HepG2 (cell line): Measurements from ENCODE around the gene BRIP1. TPM values are rescaled to one million over a fixed set of nuclear protein-coding genes. Genes with fewer than 3 reads are reported as not detected.
"Not testable (repeated sequence)": the region's sequence is repeated elsewhere in the genome, so short reads cannot be mapped to it uniquely, and the experiment has no call there.

ENCODE experiments used
- ATAC-seq: fragments of 200-7000 bp; cut with Tn5 transposase; 3 replicates; pipeline ENCODE4 v1.9.1; 2020; ENCODE audit warnings: mild to moderate bottlenecking, moderate library complexity
- BruUV-seq: library from RNA; stranded (reverse); fragments of 400-500 nt; replicated peaks from 2 replicates; lab custom pipeline; 2021; lab: Mats Ljungman, UMichigan
- CTCF ChIA-PET: fragments of 300-600 bp; formaldehyde crosslinking; extraction: SDS; loops from one replicate; lab custom pipeline; 2021; ENCODE audit warnings: low total read pairs, inconsistent platforms, low intra/inter-chr PET ratio; lab: Yijun Ruan, JAX
- POLR2A ChIA-PET: fragments of 350-600 bp; sonication (Branson Sonifier 250); formaldehyde crosslinking; loops from one replicate; lab custom pipeline; 2020; ENCODE audit warnings: antibody characterized with exemption, inconsistent platforms; lab: Yijun Ruan, JAX
- DNase-seq: peaks from one replicate; pipeline ENCODE4 v3.0.0-alpha.2; 2015; ENCODE audit warnings: low spot score
- FAIRE-seq: peaks from 3 replicates; lab custom pipeline; 2011; peaks lifted over from hg19 to GRCh38; lab: Jason Lieb, UNC
- H2AFZ ChIP-seq: one replicate; pipeline ENCODE4 v1.6.1; 2011; ENCODE audit warnings: low read length, inconsistent platforms
- H3K27ac ChIP-seq: fragments of 300-600 bp; 3 replicates; pipeline ENCODE4 v1.8.0; 2011; ENCODE audit warnings: mixed run types, mild to moderate bottlenecking, mixed read lengths, low read length, inconsistent platforms; ENCODE audit not compliant: insufficient read depth; ENCODE audit errors: extremely low read length
- H3K27me3 ChIP-seq, 2 experiments: fragments of 200-600 bp in 1 of 2; 2 replicates in 1 of 2; 3 replicates in 1 of 2; pipeline versions ENCODE4 v1.6.0 to v1.8.0; 2011; ENCODE audit warnings: low read length in 2 of 2, mild to moderate bottlenecking in 2 of 2, moderate library complexity in 2 of 2, inconsistent platforms in 1 of 2; ENCODE audit not compliant: insufficient read depth in 2 of 2, control insufficient read depth in 1 of 2
- H3K36me3 ChIP-seq, 2 experiments: fragments of 200-600 bp in 1 of 2; replicated peaks in 1 of 2; 2 replicates in 1 of 2; 3 replicates in 1 of 2; pipeline versions ENCODE4 v1.5.1 to v1.8.0; 2011; ENCODE audit warnings: low read length in 2 of 2, inconsistent platforms in 1 of 2; ENCODE audit not compliant: insufficient read depth in 2 of 2, control insufficient read depth in 1 of 2
- H3K4me1 ChIP-seq: 2 replicates; pipeline ENCODE4 v1.5.1; 2012; ENCODE audit warnings: low read length, inconsistent platforms; ENCODE audit not compliant: insufficient read depth
- H3K4me2 ChIP-seq: 2 replicates; pipeline ENCODE4 v1.6.0; 2011; ENCODE audit warnings: low read depth, low read length, inconsistent platforms
- H3K4me3 ChIP-seq, 3 experiments: fragments of 200-600 bp in 1 of 3; sonication (generic), shearing (Covaris generic) in 1 of 3; replicated peaks in 1 of 3; 2 replicates each; pipeline ENCODE4 v1.5.1; 2011 to 2016; ENCODE audit warnings: low read length in 3 of 3, inconsistent platforms in 2 of 3, low read depth in 2 of 3, mild to moderate bottlenecking in 2 of 3, control low read depth in 1 of 3, mixed read lengths in 1 of 3; ENCODE audit not compliant: insufficient read depth in 1 of 3
- H3K79me2 ChIP-seq: one replicate; pipeline ENCODE4 v1.6.1; 2011; ENCODE audit warnings: low read length, inconsistent platforms; ENCODE audit not compliant: insufficient read depth
- H3K9ac ChIP-seq: 2 replicates; pipeline ENCODE4 v1.6.0; 2011; ENCODE audit warnings: mild to moderate bottlenecking, low read depth, low read length, inconsistent platforms; ENCODE audit not compliant: insufficient read depth
- H3K9me3 ChIP-seq: 2 replicates; pipeline ENCODE4 v1.5.1; 2012; ENCODE audit warnings: mild to moderate bottlenecking, low read length
- H4K20me1 ChIP-seq: 2 replicates; pipeline ENCODE4 v1.6.0; 2011; ENCODE audit warnings: inconsistent platforms, mild to moderate bottlenecking, low read length, moderate library complexity; ENCODE audit not compliant: insufficient read depth
- CREM ChIP-seq, 2 experiments: sonication (generic) in 1 of 2; formaldehyde crosslinking in 1 of 2; IDR thresholded peaks; 2 replicates each; pipeline versions ENCODE4 v1.4.0 to v1.6.1; 2016 to 2020; ENCODE audit warnings: antibody characterized with exemption in 1 of 2, mild to moderate bottlenecking in 1 of 2, missing genetic modification reagents in 1 of 2
- WGBS: methylation state at CpG from one replicate; pipeline ENCODE4 v1.1.6; 2017; ENCODE audit warnings: low lambda C conversion rate; 5-methylcytosine and 5-hydroxymethylcytosine counted together
- in situ Hi-C: cut with HindIII; loops from 2 replicates; pipeline ENCODE4 v1.10.0; 2017; ENCODE audit warnings: low pct_unique_long_range_greater_than_20kb; ENCODE audit not compliant: extremely low pct_ligation_motif_present
- intact Hi-C: fragments of 100-400 bp; cut with micrococcal nuclease; formaldehyde crosslinking; loops from one replicate; pipeline ENCODE4 v1.10.0; 2022; ENCODE audit not compliant: unreplicated experiment
- polyA plus RNA-seq, 8 experiments: library from polyadenylated mRNA; depleted of rRNA in 3 of 8; stranded (reverse) in 7 of 8; unstranded in 1 of 8; fragments of >200 nt; fragmentation: Illumina TruSeq in 4 of 8; extraction: Trizol in 4 of 8; gene quantifications; 2 replicates each; pipeline versions ENCODE4 v1.2.1 to v1.2.3, GENCODE V29; 2011 to 2016; ENCODE audit warnings: low read depth in 4 of 8, missing spikeins in 1 of 8, mixed read lengths in 1 of 8; ENCODE audit not compliant: insufficient read depth in 1 of 8
- total RNA-seq, 5 experiments: library from RNA; depleted of rRNA; stranded (reverse); fragments of >200 nt; fragmentation: Illumina TruSeq; extraction: Trizol; gene quantifications; 2 replicates each; pipeline ENCODE4 v1.2.3, GENCODE V29; 2016; ENCODE audit warnings: low read depth in 1 of 5
- TF ChIP-seq, protein P1 (sequence below): sonication (generic); formaldehyde crosslinking; IDR thresholded peaks from 2 replicates; pipeline ENCODE4 v1.4.0; 2020; ENCODE audit warnings: missing genetic modification reagents

Gene BRIP1
- total and polyA plus RNA-seq, 2 of the 13 experiments (the other 11 are each of a cell fraction or from before 2014, with no cell fraction given), result 3.8 to 27.7 TPM

- H3K4me2 ChIP-seq, result no peak overlapping the region
- no peaks in the 10 kb centered on the region for H3K9me3 ChIP-seq
- 71% methylated on average over 1 of the region's 1 CpG for WGBS
- CTCF ChIA-PET, result no interaction called here
- no peak overlapping the region for H3K27ac ChIP-seq
- BruUV-seq, result no TSS peak
- H3K36me3 ChIP-seq, result no peaks in the 10 kb centered on the region; a peak in 1 of 5 replicates
- in situ Hi-C loops (no loop called here), intact Hi-C loops (no loop called here)
- H3K4me3 ChIP-seq, result no peak overlapping the region
- POLR2A ChIA-PET, result no interaction called here
- H3K27me3 ChIP-seq, result no peaks in the 10 kb centered on the region
- 0 out of 2 replicates have a peak, but pooled peaks have one; percentile 11 for TF ChIP-seq CREM (IDR thresholded peaks at IDR 0.05)
- no peak for TF ChIP-seq CREM (CRISPR knock-in tag; IDR thresholded peaks at IDR 0.05)
- TF ChIP-seq, protein P1, sequence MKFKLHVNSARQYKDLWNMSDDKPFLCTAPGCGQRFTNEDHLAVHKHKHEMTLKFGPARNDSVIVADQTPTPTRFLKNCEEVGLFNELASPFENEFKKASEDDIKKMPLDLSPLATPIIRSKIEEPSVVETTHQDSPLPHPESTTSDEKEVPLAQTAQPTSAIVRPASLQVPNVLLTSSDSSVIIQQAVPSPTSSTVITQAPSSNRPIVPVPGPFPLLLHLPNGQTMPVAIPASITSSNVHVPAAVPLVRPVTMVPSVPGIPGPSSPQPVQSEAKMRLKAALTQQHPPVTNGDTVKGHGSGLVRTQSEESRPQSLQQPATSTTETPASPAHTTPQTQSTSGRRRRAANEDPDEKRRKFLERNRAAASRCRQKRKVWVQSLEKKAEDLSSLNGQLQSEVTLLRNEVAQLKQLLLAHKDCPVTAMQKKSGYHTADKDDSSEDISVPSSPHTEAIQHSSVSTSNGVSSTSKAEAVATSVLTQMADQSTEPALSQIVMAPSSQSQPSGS, result no peak
- no peaks in the 10 kb centered on the region for H3K79me2 ChIP-seq
- peaks cover 6% of the 10 kb centered on the region for H3K4me1 ChIP-seq
- no peak for ATAC-seq
- no peak for FAIRE-seq
- no peak overlapping the region for H3K9ac ChIP-seq
- no peaks in the 10 kb centered on the region for H4K20me1 ChIP-seq
- DNase-seq, result no peak
- no peak overlapping the region for H2AFZ ChIP-seq
These were observed 185.0 kb downstream of the BRIP1 start for GRCh38 chr17:61678339-61678738.

GRCh38 chr17:61677150-61677811, 186.0 kb downstream of the BRIP1 start:
- in situ Hi-C loops, H3K9ac ChIP-seq, H3K27ac ChIP-seq, BruUV-seq, H3K36me3 ChIP-seq, H3K79me2 ChIP-seq, POLR2A ChIA-PET, H3K4me2 ChIP-seq, H3K9me3 ChIP-seq, H3K27me3 ChIP-seq, H3K4me3 ChIP-seq, H2AFZ ChIP-seq, intact Hi-C loops, FAIRE-seq, DNase-seq, H4K20me1 ChIP-seq, ATAC-seq, CTCF ChIA-PET: not testable (repeated sequence)
- peaks cover 14% of the 10 kb centered on the region for H3K4me1 ChIP-seq
- 65% methylated on average over 7 of the region's 7 CpGs for WGBS

- FAIRE-seq, H4K20me1 ChIP-seq, H3K9me3 ChIP-seq, DNase-seq, ATAC-seq, POLR2A ChIA-PET, H3K36me3 ChIP-seq, H3K79me2 ChIP-seq, H3K27me3 ChIP-seq, BruUV-seq, in situ Hi-C loops, intact Hi-C loops, H3K4me3 ChIP-seq, H3K9ac ChIP-seq, H2AFZ ChIP-seq, H3K27ac ChIP-seq, CTCF ChIA-PET, H3K4me2 ChIP-seq: not testable (repeated sequence)
- peaks cover 14% of the 10 kb centered on the region for H3K4me1 ChIP-seq
These were observed 186.8 kb downstream of the BRIP1 start for GRCh38 chr17:61676522-61676921.
